Bronchial epithelial cell (primary cell): Measurements from ENCODE around the gene ESPNL. TPM values are rescaled to one million over a fixed set of nuclear protein-coding genes. Genes with fewer than 3 reads are reported as not detected.

ENCODE experiments used
- DNase-seq: peaks from one replicate; pipeline ENCODE4 v3.0.0-alpha.2; 2010; ENCODE audit warnings: low read depth
- FAIRE-seq: peaks from 2 replicates; lab custom pipeline; 2011; peaks lifted over from hg19 to GRCh38; lab: Jason Lieb, UNC
- H3K27me3 ChIP-seq: 2 replicates; pipeline ENCODE4 v1.5.1; 2011; ENCODE audit warnings: low read length; ENCODE audit not compliant: control insufficient read depth, insufficient read depth
- H3K36me3 ChIP-seq: 2 replicates; pipeline ENCODE4 v1.5.1; 2011; ENCODE audit warnings: low read length; ENCODE audit not compliant: control insufficient read depth, insufficient read depth
- H3K4me3 ChIP-seq: 2 replicates; pipeline ENCODE4 v1.5.1; 2011; ENCODE audit warnings: mild to moderate bottlenecking, low read depth, low read length, control low read depth
- CTCF ChIP-seq: IDR thresholded peaks from 2 replicates; pipeline ENCODE4 v1.5.1; 2011; ENCODE audit warnings: mild to moderate bottlenecking, moderate library complexity, low read length, control low read depth, inconsistent platforms; ENCODE audit not compliant: insufficient read depth, severe bottlenecking
- total RNA-seq: library from RNA; depleted of rRNA; stranded (reverse); fragments of >200 nt; gene quantifications from 2 replicates; pipeline ENCODE4 v1.2.1, GENCODE V29; 2014

Gene ESPNL
- total RNA-seq, 1 donor from 2014 or later = under 0.01 TPM

GRCh38 chr2:238151628-238152235, 51.6 kb downstream of the ESPNL start:
- no peaks in the 10 kb centered on the region for H3K27me3 ChIP-seq
- FAIRE-seq (no peak), DNase-seq (no peak)
- TF ChIP-seq CTCF = no peak
- H3K36me3 ChIP-seq = no peaks in the 10 kb centered on the region
- H3K4me3 ChIP-seq = no peak overlapping the region

DNA sequence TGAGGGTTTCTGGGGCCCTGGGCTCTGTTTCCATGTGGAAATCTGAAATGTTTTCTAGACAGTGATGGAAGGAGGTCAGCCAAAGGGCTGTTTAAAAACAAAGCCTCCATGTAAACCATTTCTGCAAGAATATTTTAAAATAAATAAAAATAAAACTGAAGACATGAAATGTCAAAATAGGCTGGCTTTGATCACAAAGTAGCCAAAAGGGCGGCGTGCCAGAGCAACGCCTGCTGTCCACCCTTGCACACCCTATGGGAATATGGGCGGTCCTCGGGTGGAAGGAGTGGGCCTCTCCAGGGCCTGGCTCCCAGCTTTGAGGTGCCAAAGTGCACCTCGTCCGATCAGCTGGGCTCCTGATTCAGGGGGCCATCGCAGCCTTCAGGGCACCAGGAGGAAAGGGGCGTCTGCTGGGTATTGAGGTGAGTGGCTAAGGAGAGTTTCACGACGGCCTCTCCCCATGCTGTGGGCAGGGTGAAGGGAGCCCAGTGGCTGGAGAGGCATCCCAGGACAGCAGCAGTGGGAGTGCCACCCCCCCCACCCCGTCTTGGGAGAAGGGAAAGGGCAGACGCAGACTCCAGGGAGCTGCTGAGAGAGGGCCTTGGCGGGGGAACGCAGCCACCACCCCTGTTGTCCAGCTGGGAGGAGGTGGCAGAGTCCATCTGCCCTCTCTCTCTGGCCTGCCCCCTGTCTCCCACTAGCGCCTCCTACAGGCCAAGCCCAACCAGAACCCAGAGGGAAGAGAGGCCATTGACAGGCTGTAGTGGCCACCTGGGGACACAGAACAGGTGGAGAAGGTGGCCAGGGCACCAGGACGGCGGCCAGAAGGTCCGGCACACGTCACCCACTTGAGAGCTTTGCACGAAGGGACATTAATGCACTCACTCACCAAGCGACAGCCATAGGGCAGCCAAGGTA, 52.9 kb downstream of the ESPNL start:
- no peaks in the 10 kb centered on the region for H3K27me3 ChIP-seq
- peak; percentile 18 for TF ChIP-seq CTCF
- no peak overlapping the region for H3K4me3 ChIP-seq
- no peaks in the 10 kb centered on the region for H3K36me3 ChIP-seq
- no peak for FAIRE-seq
- no peak for DNase-seq

DNA sequence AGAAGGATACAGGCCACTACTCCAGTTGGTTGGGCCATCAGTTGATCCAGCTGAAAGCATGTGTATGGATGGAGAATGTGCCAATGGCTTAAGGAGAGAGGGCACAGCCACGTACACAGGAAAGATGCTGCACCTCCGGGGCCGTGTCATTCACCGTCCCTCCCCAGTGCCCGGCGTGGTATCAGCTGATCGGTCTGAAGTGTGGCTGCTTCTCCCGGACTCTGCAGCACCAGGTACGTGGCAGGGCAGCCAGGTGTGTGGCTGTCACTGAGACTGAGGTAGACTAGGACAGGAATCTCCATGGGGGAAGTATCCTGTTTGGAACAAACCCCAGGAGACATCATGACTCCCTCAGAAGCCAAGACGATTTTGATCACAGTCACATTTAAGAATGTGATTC, 54.4 kb downstream of the ESPNL start:
- H3K36me3 ChIP-seq = no peaks in the 10 kb centered on the region
- H3K27me3 ChIP-seq = no peaks in the 10 kb centered on the region
- H3K4me3 ChIP-seq = no peak overlapping the region
- DNase-seq = no peak
- no peak for FAIRE-seq
- TF ChIP-seq CTCF = no peak

GRCh38 chr2:238155051-238155760, 55.1 kb downstream of the ESPNL start:
- no peak for TF ChIP-seq CTCF
- Histone ChIP-seq H3K27me3 (no peaks in the 10 kb centered on the region), H3K4me3 (no peak overlapping the region), H3K36me3 (no peaks in the 10 kb centered on the region)
- DNase-seq (no peak), FAIRE-seq (peak; percentile 43)

- DNase-seq (no peak), FAIRE-seq (no peak)
- Histone ChIP-seq H3K27me3 (no peaks in the 10 kb centered on the region), H3K4me3 (no peak overlapping the region), H3K36me3 (no peaks in the 10 kb centered on the region)
- TF ChIP-seq CTCF = no peak
These were observed 55.9 kb downstream of the ESPNL start for GRCh38 chr2:238155761-238156694.
